ENCODE results near the gene PGM5. TPM values are rescaled to one million over a fixed set of nuclear protein-coding genes. Genes with fewer than 3 reads are reported as not detected.

The PGM5 gene
- total RNA-seq, 1 donor from 2014 or later: not detected

GRCh38 chr9:68546596-68547390 is 190.4 kb downstream of the PGM5 start:
- Mint-ChIP-seq H3K27me3 (ENCODE audit: unreplicated experiment) (no peaks in the 10 kb centered on the region), H3K4me1 (ENCODE audit: low read depth, unreplicated experiment) (no peaks in the 10 kb centered on the region), H3K27ac (ENCODE audit: unreplicated experiment) (no peak overlapping the region), H3K9me3 (ENCODE audit: unreplicated experiment) (no peaks in the 10 kb centered on the region), H3K36me3 (ENCODE audit: unreplicated experiment) (no peaks in the 10 kb centered on the region), H3K4me3 (ENCODE audit: unreplicated experiment) (no peak overlapping the region)
- TF ChIP-seq, protein P1, sequence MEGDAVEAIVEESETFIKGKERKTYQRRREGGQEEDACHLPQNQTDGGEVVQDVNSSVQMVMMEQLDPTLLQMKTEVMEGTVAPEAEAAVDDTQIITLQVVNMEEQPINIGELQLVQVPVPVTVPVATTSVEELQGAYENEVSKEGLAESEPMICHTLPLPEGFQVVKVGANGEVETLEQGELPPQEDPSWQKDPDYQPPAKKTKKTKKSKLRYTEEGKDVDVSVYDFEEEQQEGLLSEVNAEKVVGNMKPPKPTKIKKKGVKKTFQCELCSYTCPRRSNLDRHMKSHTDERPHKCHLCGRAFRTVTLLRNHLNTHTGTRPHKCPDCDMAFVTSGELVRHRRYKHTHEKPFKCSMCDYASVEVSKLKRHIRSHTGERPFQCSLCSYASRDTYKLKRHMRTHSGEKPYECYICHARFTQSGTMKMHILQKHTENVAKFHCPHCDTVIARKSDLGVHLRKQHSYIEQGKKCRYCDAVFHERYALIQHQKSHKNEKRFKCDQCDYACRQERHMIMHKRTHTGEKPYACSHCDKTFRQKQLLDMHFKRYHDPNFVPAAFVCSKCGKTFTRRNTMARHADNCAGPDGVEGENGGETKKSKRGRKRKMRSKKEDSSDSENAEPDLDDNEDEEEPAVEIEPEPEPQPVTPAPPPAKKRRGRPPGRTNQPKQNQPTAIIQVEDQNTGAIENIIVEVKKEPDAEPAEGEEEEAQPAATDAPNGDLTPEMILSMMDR (IDR thresholded peaks at IDR 0.05; ENCODE audit: partially characterized antibody, unreplicated experiment): no peak
- no peak for DNase-seq

- no peak overlapping the region for H3K27ac Mint-ChIP-seq (ENCODE audit: unreplicated experiment)
These were observed 191.0 kb downstream of the PGM5 start for GRCh38 chr9:68547417-68547816.

DNA sequence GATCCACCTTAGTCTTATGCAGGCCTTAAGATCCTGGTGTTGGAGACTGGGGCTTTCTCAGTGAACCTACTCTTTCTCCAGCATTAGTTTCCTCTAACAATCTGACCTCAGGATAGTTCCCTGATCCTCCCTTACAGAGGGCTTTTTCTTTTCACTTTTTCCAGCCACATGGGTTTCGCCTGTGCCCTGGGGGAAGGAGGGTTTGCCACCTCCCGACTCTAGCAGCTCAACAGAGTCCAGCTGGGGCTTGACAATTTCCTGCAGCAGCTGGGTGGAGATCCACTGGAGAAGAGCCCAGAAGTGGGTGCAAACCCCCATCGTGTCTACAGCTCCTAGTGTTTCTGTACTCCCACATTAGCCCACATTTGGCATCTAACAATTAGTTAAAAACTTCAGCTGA is 191.8 kb downstream of the PGM5 start:
- no peaks in the 10 kb centered on the region for H3K36me3 Mint-ChIP-seq (ENCODE audit: unreplicated experiment)
- H3K27ac Mint-ChIP-seq (ENCODE audit: unreplicated experiment): no peak overlapping the region
- no peak overlapping the region for H3K4me3 Mint-ChIP-seq (ENCODE audit: unreplicated experiment)
- H3K9me3 Mint-ChIP-seq (ENCODE audit: unreplicated experiment): no peaks in the 10 kb centered on the region
- no peaks in the 10 kb centered on the region for H3K27me3 Mint-ChIP-seq (ENCODE audit: unreplicated experiment)
- DNase-seq: no peak
- H3K4me1 Mint-ChIP-seq (ENCODE audit: low read depth, unreplicated experiment): no peaks in the 10 kb centered on the region
- TF ChIP-seq, protein P1 (IDR thresholded peaks at IDR 0.05; ENCODE audit: partially characterized antibody, unreplicated experiment): no peak

More at GRCh38 chr9:68547417-68547816, 191.0 kb downstream of the PGM5 start:
- DNase-seq: no peak
- Mint-ChIP-seq H3K4me3 (ENCODE audit: unreplicated experiment) (no peak overlapping the region), H3K36me3 (ENCODE audit: unreplicated experiment) (no peaks in the 10 kb centered on the region), H3K9me3 (ENCODE audit: unreplicated experiment) (no peaks in the 10 kb centered on the region), H3K27me3 (ENCODE audit: unreplicated experiment) (no peaks in the 10 kb centered on the region), H3K4me1 (ENCODE audit: low read depth, unreplicated experiment) (no peaks in the 10 kb centered on the region)
- TF ChIP-seq, protein P1 (IDR thresholded peaks at IDR 0.05; ENCODE audit: partially characterized antibody, unreplicated experiment): no peak

DNA sequence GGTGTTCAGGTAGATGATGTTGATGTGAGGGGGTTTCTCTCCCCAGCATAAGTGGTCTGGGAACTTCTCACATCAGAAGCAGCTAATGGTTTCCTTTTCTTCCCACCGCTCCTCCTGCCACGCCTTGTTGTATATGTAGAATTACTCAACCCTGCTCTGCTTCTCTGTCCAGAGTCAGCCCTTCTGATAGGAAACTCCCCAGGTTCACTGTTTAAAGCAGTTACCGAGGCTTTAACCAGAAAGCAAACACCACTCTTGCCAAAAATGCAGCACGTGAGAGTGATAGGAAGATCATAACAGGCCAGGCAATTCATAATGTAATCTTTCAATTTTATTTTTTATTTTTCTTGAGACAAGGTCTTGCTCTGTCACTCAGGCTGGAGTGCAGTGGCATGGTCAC is 194.8 kb downstream of the PGM5 start:
- DNase-seq: no peak
- H3K4me1 Mint-ChIP-seq (ENCODE audit: low read depth, unreplicated experiment): no peaks in the 10 kb centered on the region
- H3K27ac Mint-ChIP-seq (ENCODE audit: unreplicated experiment): no peak overlapping the region
- TF ChIP-seq, protein P1 (IDR thresholded peaks at IDR 0.05; ENCODE audit: partially characterized antibody, unreplicated experiment): no peak
- no peaks in the 10 kb centered on the region for H3K36me3 Mint-ChIP-seq (ENCODE audit: unreplicated experiment)
- H3K9me3 Mint-ChIP-seq (ENCODE audit: unreplicated experiment): no peaks in the 10 kb centered on the region
- no peak overlapping the region for H3K4me3 Mint-ChIP-seq (ENCODE audit: unreplicated experiment)
- H3K27me3 Mint-ChIP-seq (ENCODE audit: unreplicated experiment): no peaks in the 10 kb centered on the region

GRCh38 chr9:68552700-68553476 is 196.5 kb downstream of the PGM5 start:
- Mint-ChIP-seq H3K27ac (ENCODE audit: unreplicated experiment) (no peak overlapping the region), H3K36me3 (ENCODE audit: unreplicated experiment) (no peaks in the 10 kb centered on the region), H3K27me3 (ENCODE audit: unreplicated experiment) (peaks cover 4% of the 10 kb centered on the region), H3K4me1 (ENCODE audit: low read depth, unreplicated experiment) (no peaks in the 10 kb centered on the region), H3K9me3 (ENCODE audit: unreplicated experiment) (no peaks in the 10 kb centered on the region), H3K4me3 (ENCODE audit: unreplicated experiment) (no peak overlapping the region)
- DNase-seq: no peak
- TF ChIP-seq, protein P1 (IDR thresholded peaks at IDR 0.05; ENCODE audit: partially characterized antibody, unreplicated experiment): no peak

Data from glutamatergic neuron (in vitro differentiated cells).